HS-5 (cell line): Measurements from ENCODE around the gene MAU2.
A peak's percentile ranks its signal among the peaks of the same experiment; 100 is the strongest.
"Not testable (repeated sequence)": the region's sequence is repeated elsewhere in the genome, so short reads cannot be mapped to it uniquely, and the experiment has no call there.

Experiments used
- DNase-seq: peaks from one replicate; pipeline ENCODE4 v3.0.0-alpha.2; 2012; ENCODE audit warnings: low read depth

Gene MAU2

GRCh38 chr19:19382118-19382517 is 61.5 kb downstream of the MAU2 start:
- no peak for DNase-seq

- DNase-seq = no peak
These were observed 63.9 kb downstream of the MAU2 start for GRCh38 chr19:19384486-19384885.

GRCh38 chr19:19385131-19385895 is 64.7 kb downstream of the MAU2 start:
- peak; percentile 98 for DNase-seq

GRCh38 chr19:19385896-19386869 is 65.6 kb downstream of the MAU2 start:
- DNase-seq = no peak

- DNase-seq = no peak
These were observed 66.5 kb downstream of the MAU2 start for GRCh38 chr19:19387108-19387507.

- DNase-seq = no peak
These were observed 68.2 kb downstream of the MAU2 start for GRCh38 chr19:19388568-19389555.

GRCh38 chr19:19389683-19390082 is 69.1 kb downstream of the MAU2 start:
- not testable (repeated sequence) for DNase-seq

- DNase-seq = not testable (repeated sequence)
These were observed 73.7 kb downstream of the MAU2 start for GRCh38 chr19:19394333-19394732.

- DNase-seq = no peak
These were observed 79.3 kb downstream of the MAU2 start for GRCh38 chr19:19399733-19400433.

- DNase-seq = no peak
These were observed 82.2 kb downstream of the MAU2 start for GRCh38 chr19:19402656-19403372.

- DNase-seq = no peak
These were observed 82.8 kb downstream of the MAU2 start for GRCh38 chr19:19403373-19403901.

DNA sequence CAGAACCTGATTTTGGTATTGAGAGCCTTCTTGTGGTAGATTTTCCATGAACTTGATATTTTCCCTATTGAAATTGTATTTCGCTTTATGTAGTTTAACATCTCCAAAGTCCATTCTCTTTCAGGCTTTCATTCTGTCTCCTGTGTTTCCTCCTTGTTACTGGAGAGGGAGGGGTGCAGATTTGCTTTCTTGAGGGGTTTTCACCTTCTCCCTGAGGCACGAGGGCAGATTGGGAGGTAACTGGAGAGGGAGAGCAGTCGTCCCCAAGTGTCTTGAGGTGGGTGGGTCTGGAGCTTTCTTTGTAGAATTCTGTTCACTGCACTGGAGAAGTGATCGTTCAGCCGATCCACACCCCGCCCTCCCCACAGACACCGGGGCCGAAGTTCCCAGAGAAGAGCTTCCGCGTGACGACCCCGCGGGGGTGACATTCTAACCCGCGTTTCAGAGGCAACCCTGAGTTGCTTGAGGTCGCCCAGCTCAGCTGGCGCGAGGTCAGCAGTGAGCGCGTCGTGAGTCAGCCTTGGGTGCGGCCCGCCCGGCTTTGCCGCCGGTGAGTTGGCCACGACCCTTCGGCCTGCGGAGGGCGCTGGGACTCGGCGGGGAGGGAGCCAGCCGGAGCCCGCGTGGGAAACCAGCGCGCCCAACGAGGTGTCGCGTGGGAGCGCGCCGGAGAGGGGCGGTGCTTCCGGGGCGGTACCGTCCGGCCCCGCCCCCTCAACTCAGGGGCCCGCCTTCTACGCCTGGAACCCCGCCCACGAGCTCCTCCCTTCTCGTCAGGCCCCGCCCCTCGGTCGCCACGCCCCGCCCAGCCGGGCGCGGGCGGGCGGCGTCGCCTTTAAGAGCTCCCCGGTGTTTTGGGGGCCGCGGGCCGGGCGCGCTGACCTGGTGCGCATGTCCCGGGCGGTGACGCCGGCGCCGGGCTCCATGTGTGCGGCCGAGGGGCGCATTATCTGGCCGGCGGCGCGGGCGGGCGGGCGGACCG is 84.5 kb downstream of the MAU2 start, which contains the start of gene GATAD2A:
Gene GATAD2A, plus strand, starts transcription at position 797 of the 982 bp plus-strand sequence. CDS start 59,671 bp downstream, outside the sequence.
- DNase-seq = peak; percentile 73

DNA sequence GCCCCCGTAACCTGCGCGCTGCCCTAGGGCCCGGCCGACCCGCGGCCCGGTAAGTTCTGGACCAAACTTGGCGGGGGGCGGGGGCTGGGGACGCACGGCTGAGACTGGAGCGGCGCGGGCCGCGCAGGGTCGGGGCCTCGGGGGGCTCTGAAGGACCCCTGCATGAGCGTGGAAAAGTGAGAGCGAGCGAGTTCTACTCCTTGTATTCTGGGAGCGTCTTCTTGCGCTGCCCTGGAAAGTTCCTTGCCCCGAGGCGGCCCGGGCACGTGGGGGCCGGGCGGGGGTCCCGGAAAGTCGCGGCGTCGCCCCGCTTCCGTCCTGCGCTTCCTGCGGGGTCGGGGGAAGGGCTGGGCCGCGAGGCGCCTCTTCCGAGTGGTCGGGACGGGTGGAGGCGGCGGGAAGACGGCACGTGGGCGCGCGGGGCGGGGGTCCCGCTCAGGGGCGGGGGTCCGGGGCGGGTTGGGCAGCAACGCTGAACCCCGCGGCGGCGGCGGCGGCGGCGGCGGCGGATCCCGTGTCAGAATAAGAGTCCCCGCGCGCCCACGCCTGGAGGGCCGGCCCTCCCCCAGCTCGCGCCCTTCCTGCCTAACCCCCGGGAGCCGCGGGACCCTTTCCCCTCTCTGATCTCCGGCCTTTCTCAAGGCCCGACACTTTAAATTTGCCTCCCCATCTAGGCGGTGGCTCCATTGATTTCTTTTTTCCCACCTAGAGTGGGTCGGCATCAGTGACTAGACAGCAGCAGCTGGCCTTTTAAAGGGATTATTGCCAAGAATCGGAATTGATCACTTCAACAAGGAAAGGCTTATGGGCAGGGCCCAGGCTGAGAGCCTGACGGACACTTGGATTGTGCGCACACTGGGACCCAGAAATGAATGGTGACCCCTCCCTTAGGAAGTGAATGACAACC is 85.6 kb downstream of the MAU2 start:
- peak; percentile 53 for DNase-seq

DNA sequence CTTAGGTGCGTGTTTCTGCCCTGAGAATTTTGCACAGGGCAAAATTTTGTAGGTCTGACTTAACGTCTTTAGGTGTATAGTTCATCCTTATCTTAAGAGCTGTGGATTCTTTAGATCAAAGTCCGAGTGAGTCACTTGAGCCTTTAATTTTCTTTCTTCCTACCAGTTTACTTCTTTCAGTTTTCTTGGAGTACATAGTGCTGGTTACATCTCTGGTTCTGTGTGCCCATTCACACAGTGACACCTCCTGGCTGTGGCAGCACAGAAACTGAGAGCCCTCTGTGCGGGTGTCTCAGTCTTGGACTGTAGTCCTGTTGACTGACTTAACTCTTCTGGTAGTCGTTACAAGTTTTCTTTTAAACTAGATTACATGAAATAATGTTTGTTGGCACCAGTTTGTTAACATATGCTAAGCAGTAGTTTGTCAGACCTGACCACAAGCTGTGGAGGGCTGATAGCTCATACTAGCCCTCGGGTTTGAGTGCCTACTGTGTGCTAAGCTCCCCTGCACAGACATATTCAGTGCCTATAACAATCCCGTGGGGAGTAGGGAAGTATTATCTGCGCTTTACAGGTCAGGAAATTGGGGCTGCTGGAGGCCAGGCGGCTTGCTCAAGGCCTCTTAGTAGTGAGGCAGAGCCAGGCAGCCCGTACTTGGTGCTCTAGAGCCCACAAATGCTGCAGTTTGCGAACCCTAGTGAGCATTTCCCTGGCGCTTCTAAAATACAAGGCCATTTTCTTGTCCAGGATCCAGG is 86.4 kb downstream of the MAU2 start:
- no peak for DNase-seq

- no peak for DNase-seq
These were observed 87.0 kb downstream of the MAU2 start for GRCh38 chr19:19407633-19407930.
